CD4-positive, CD25-positive, alpha-beta regulatory T cell (primary cell): ENCODE data around the gene WNT16. TPM values are rescaled to one million over a fixed set of nuclear protein-coding genes. Genes with fewer than 3 reads are reported as not detected.
"Not testable (repeated sequence)": the region's sequence is repeated elsewhere in the genome, so short reads cannot be mapped to it uniquely, and the experiment has no call there.

Experiments
- ATAC-seq, 2 donors: fragments of 150-1000 bp; cut with Tn5 transposase; one replicate each; pipeline ENCODE4 v1.10.0; 2021; ENCODE audit warnings: low read depth in 2 of 2, moderate number of reproducible peaks in 2 of 2, moderate library complexity in 1 of 2
- DNase-seq, 3 donors: peaks; one replicate each; pipeline versions ENCODE4 v3.0.0 to v3.0.0-alpha.2; 2012 to 2022; ENCODE audit warnings: mixed read lengths in 1 of 3
- H3K27ac ChIP-seq: one replicate; pipeline ENCODE4 v1.7.0; 2013; ENCODE audit warnings: mild to moderate bottlenecking, low read length; ENCODE audit not compliant: insufficient read depth, poor library complexity, severe bottlenecking
- H3K27me3 ChIP-seq: one replicate; pipeline ENCODE4 v1.7.0; 2013; ENCODE audit warnings: low read length; ENCODE audit not compliant: control insufficient read depth, insufficient read depth
- H3K36me3 ChIP-seq: one replicate; pipeline ENCODE4 v1.7.0; 2013; ENCODE audit warnings: mild to moderate bottlenecking, low read length, moderate library complexity; ENCODE audit not compliant: control insufficient read depth, insufficient read depth
- H3K4me1 ChIP-seq: 2 replicates; pipeline ENCODE4 v1.7.0; 2013; ENCODE audit warnings: mild to moderate bottlenecking, low read length; ENCODE audit not compliant: insufficient read depth, control insufficient read depth, poor library complexity, severe bottlenecking
- H3K4me3 ChIP-seq: one replicate; pipeline ENCODE4 v1.7.0; 2013; ENCODE audit warnings: low read depth, mild to moderate bottlenecking, low read length, moderate library complexity
- H3K9me3 ChIP-seq, 2 experiments: 1 replicate in 1 of 2; 2 replicates in 1 of 2; pipeline ENCODE4 v1.7.0; 2013; ENCODE audit warnings: low read length in 2 of 2, mild to moderate bottlenecking in 1 of 2, moderate library complexity in 1 of 2; ENCODE audit not compliant: control insufficient read depth in 2 of 2
- H3K27ac Mint-ChIP-seq, 3 donors: one replicate each; pipeline ENCODE4 v1.8.0; 2020 to 2022; ENCODE audit warnings: mild to moderate bottlenecking in 3 of 3, mixed read lengths in 3 of 3, moderate library complexity in 2 of 3
- H3K27me3 Mint-ChIP-seq: one replicate; pipeline ENCODE4 v1.8.0; 2022; ENCODE audit warnings: mild to moderate bottlenecking, mixed read lengths
- H3K36me3 Mint-ChIP-seq: one replicate; pipeline ENCODE4 v1.8.0; 2020; ENCODE audit warnings: mixed read lengths
- H3K4me1 Mint-ChIP-seq, 4 donors: one replicate each; pipeline ENCODE4 v1.8.0; 2020 to 2022; ENCODE audit warnings: mixed read lengths in 4 of 4, mild to moderate bottlenecking in 1 of 4
- H3K4me3 Mint-ChIP-seq, 4 donors: one replicate each; pipeline ENCODE4 v1.8.0; 2020 to 2022; ENCODE audit warnings: mild to moderate bottlenecking in 4 of 4, mixed read lengths in 4 of 4, moderate library complexity in 3 of 4
- H3K9me3 Mint-ChIP-seq, 7 donors: one replicate each; pipeline ENCODE4 v1.8.0; 2020 to 2022; ENCODE audit warnings: mixed read lengths in 7 of 7, mild to moderate bottlenecking in 3 of 7, moderate library complexity in 2 of 7
- polyA plus RNA-seq, 4 donors: library from polyadenylated mRNA; unstranded; fragments of 300-500 nt; fragmentation: Illumina TruSeq; gene quantifications; one replicate each; pipeline ENCODE4 v1.2.3, GENCODE V29; 2021
- total RNA-seq: library from RNA; stranded (reverse); gene quantifications from one replicate; pipeline ENCODE4 v1.2.3, GENCODE V29; 2022

The WNT16 gene
- total and polyA plus RNA-seq, 5 donors from 2014 or later = 0.09 TPM; not detected in 4

- DNase-seq (no peak), ATAC-seq (no peak)
- Mint-ChIP-seq H3K4me1 (no peaks in the 10 kb centered on the region), H3K27ac (no peak overlapping the region), H3K4me3 (no peak overlapping the region), H3K36me3 (no peaks in the 10 kb centered on the region), H3K9me3 (peaks cover 0 to 8% (median 1%) of the 10 kb centered on the region in 7 donors), H3K27me3 (no peaks in the 10 kb centered on the region)
- H3K4me1 ChIP-seq = no peaks in the 10 kb centered on the region
- H3K27ac ChIP-seq = no peak overlapping the region
- no peaks in the 10 kb centered on the region for H3K9me3 ChIP-seq
- no peak overlapping the region for H3K4me3 ChIP-seq
- no peaks in the 10 kb centered on the region for H3K36me3 ChIP-seq
- H3K27me3 ChIP-seq = no peaks in the 10 kb centered on the region
Measured at GRCh38 chr7:121286742-121287734, 41.8 kb upstream of the WNT16 start.

- H3K4me3 Mint-ChIP-seq = no peak overlapping the region
- Histone ChIP-seq H3K9me3 (no peaks in the 10 kb centered on the region), H3K27ac (no peak overlapping the region), H3K36me3 (no peaks in the 10 kb centered on the region), H3K4me3 (no peak overlapping the region), H3K27me3 (no peaks in the 10 kb centered on the region), H3K4me1 (no peaks in the 10 kb centered on the region)
- H3K27ac Mint-ChIP-seq = no peak overlapping the region
- H3K36me3 Mint-ChIP-seq = no peaks in the 10 kb centered on the region
- H3K27me3 Mint-ChIP-seq = no peaks in the 10 kb centered on the region
- H3K9me3 Mint-ChIP-seq = peaks cover 0 to 8% (median 3%) of the 10 kb centered on the region in 7 donors
- no peaks in the 10 kb centered on the region for H3K4me1 Mint-ChIP-seq
- DNase-seq (no peak), ATAC-seq (no peak)
Measured at GRCh38 chr7:121288894-121289293, 39.9 kb upstream of the WNT16 start.

DNA sequence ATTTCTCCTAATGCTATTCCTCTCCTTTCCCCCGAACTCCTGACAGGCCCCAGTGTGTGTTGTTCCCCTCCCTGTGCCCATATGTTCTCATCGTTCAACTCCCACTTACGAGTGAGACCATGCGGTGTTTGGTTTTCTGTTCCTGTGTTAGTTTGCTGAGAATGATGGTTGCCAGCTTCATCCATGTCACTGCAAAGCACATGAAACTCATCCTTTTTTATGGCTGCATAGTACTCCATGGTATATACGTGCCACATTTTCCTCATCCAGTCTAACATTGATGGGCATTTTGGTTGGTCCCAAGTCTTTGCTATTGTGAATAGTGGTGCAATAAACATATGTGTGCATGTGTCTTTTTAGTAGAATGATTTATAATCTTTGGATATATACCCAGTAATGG, 38.9 kb upstream of the WNT16 start:
- H3K4me3 ChIP-seq, H3K4me1 Mint-ChIP-seq, H3K27me3 ChIP-seq, H3K27ac ChIP-seq, H3K36me3 ChIP-seq, H3K36me3 Mint-ChIP-seq, ATAC-seq, H3K27ac Mint-ChIP-seq, H3K4me3 Mint-ChIP-seq, DNase-seq, H3K27me3 Mint-ChIP-seq, H3K4me1 ChIP-seq, H3K9me3 ChIP-seq, H3K9me3 Mint-ChIP-seq: not testable (repeated sequence)

- H3K4me3 Mint-ChIP-seq = no peak overlapping the region
- H3K9me3 Mint-ChIP-seq = peaks cover 0 to 4% (median 3%) of the 10 kb centered on the region in 7 donors
- no peaks in the 10 kb centered on the region for H3K27me3 ChIP-seq
- DNase-seq (no peak), ATAC-seq (no peak)
- no peaks in the 10 kb centered on the region for H3K9me3 ChIP-seq
- no peaks in the 10 kb centered on the region for H3K36me3 Mint-ChIP-seq
- no peaks in the 10 kb centered on the region for H3K4me1 Mint-ChIP-seq
- H3K27me3 Mint-ChIP-seq = no peaks in the 10 kb centered on the region
- H3K36me3 ChIP-seq = no peaks in the 10 kb centered on the region
- no peak overlapping the region for H3K27ac ChIP-seq
- no peaks in the 10 kb centered on the region for H3K4me1 ChIP-seq
- no peak overlapping the region for H3K4me3 ChIP-seq
- no peak overlapping the region for H3K27ac Mint-ChIP-seq
Measured at GRCh38 chr7:121294448-121294992, 34.3 kb upstream of the WNT16 start.

DNA sequence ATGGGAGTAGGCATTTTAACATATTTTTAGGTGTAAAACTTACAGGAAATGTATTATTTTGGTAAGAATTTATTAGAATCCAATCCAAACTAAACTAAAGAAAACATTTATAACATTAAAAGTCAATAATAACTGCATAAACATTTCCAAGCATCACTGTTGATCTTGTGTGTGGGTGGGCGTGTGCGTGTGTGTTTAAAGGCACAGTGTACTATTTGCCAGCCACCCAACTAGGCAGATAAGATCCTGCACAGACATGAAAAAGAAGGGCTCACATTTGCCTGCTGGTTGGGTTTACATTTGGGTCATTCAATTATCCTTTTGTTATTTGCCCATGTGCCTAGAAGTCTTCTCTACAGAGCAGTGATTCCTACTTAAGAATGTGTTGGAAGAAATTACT, 31.0 kb upstream of the WNT16 start:
- no peaks in the 10 kb centered on the region for H3K9me3 ChIP-seq
- Mint-ChIP-seq H3K27me3 (no peaks in the 10 kb centered on the region), H3K9me3 (peaks cover 0 to 4% (median 0%) of the 10 kb centered on the region in 7 donors), H3K27ac (no peak overlapping the region), H3K36me3 (no peaks in the 10 kb centered on the region), H3K4me1 (no peaks in the 10 kb centered on the region), H3K4me3 (no peak overlapping the region)
- no peaks in the 10 kb centered on the region for H3K27me3 ChIP-seq
- H3K4me1 ChIP-seq = no peaks in the 10 kb centered on the region
- ATAC-seq (no peak), DNase-seq (no peak)
- no peaks in the 10 kb centered on the region for H3K36me3 ChIP-seq
- H3K4me3 ChIP-seq = no peak overlapping the region
- no peak overlapping the region for H3K27ac ChIP-seq

DNA sequence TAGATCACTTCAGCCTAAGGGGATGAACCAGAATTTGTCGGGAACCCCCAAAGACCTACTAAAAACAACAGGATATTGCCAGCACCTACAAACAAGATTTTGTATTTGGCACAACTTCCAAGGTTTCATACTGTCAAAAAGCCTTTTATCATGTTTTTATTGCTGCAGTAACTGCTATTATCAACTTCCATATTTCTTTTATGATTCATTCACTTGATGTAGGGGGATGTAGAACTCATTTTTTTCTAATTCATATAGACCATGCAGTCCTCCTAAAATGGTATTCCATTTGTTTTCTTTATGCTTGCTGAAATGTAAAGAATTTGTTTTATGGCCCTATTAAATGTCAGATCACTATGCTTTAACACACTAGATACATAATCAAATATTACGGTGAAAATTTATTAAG, 30.0 kb upstream of the WNT16 start:
- DNase-seq = no peak
- Mint-ChIP-seq H3K27me3 (no peaks in the 10 kb centered on the region), H3K4me1 (no peaks in the 10 kb centered on the region), H3K4me3 (no peak overlapping the region), H3K36me3 (no peaks in the 10 kb centered on the region), H3K27ac (no peak overlapping the region), H3K9me3 (peaks cover 0 to 3% (median 0%) of the 10 kb centered on the region in 7 donors)
- Histone ChIP-seq H3K4me1 (no peaks in the 10 kb centered on the region), H3K9me3 (no peaks in the 10 kb centered on the region), H3K36me3 (no peaks in the 10 kb centered on the region), H3K4me3 (no peak overlapping the region), H3K27me3 (no peaks in the 10 kb centered on the region), H3K27ac (no peak overlapping the region)
- ATAC-seq = no peak

GRCh38 chr7:121300685-121301420, 27.9 kb upstream of the WNT16 start:
- Mint-ChIP-seq H3K27ac (no peak overlapping the region), H3K4me1 (no peaks in the 10 kb centered on the region), H3K27me3 (no peaks in the 10 kb centered on the region), H3K9me3 (no peaks in the 10 kb centered on the region), H3K36me3 (no peaks in the 10 kb centered on the region), H3K4me3 (no peak overlapping the region)
- Histone ChIP-seq H3K4me3 (no peak overlapping the region), H3K9me3 (no peaks in the 10 kb centered on the region), H3K4me1 (no peaks in the 10 kb centered on the region), H3K27ac (no peak overlapping the region), H3K27me3 (no peaks in the 10 kb centered on the region), H3K36me3 (no peaks in the 10 kb centered on the region)
- ATAC-seq = no peak
- no peak for DNase-seq
